H1 (cell line): Measurements from ENCODE around the gene SIT1.

ENCODE experiments used
- CTCF ChIP-seq, 3 experiments: IDR thresholded peaks; 1 replicate in 2 of 3; 2 replicates in 1 of 3; pipeline versions ENCODE4 v1.5.1 to v1.6.1; 2011; ENCODE audit warnings: low read length in 3 of 3, mild to moderate bottlenecking in 3 of 3, inconsistent platforms in 2 of 3, low read depth in 1 of 3, moderate library complexity in 1 of 3; ENCODE audit not compliant: insufficient read depth in 1 of 3; ENCODE audit errors: control extremely low read depth in 1 of 3
- EZH2 ChIP-seq: fragments of 200-600 bp; sonication (generic); IDR thresholded peaks from 2 replicates; pipeline ENCODE4 v1.7.1; 2012; ENCODE audit warnings: low read depth, mild to moderate bottlenecking, moderate library complexity, low read length, inconsistent platforms; ENCODE audit not compliant: severe bottlenecking
- KDM1A ChIP-seq: fragments of 200-600, 300-600 bp; sonication (generic); IDR thresholded peaks from 2 replicates; pipeline ENCODE4 v1.7.1; 2016; ENCODE audit warnings: mild to moderate bottlenecking, low read length, borderline replicate concordance
- KDM5A ChIP-seq: fragments of 200-600 bp; IDR thresholded peaks from 2 replicates; pipeline ENCODE4 v1.7.1; 2012; ENCODE audit warnings: mild to moderate bottlenecking, low read length, inconsistent platforms, mixed read lengths
- MAFK ChIP-seq: IDR thresholded peaks from 2 replicates; pipeline ENCODE4 v1.6.1; 2012; ENCODE audit warnings: low read depth, mild to moderate bottlenecking, improper control_type of control experiment, low read length
- NRF1 ChIP-seq: IDR thresholded peaks from 2 replicates; pipeline ENCODE4 v1.6.1; 2011; ENCODE audit warnings: mild to moderate bottlenecking, low read depth, low read length, improper control_type of control experiment
- PHF8 ChIP-seq: fragments of 200-600 bp; sonication (generic); conservative IDR thresholded peaks from 2 replicates; pipeline ENCODE4 v1.7.1; 2012; ENCODE audit warnings: low read depth, mild to moderate bottlenecking, inconsistent platforms, low read length, moderate library complexity
- POLR2A ChIP-seq, 2 experiments: IDR thresholded peaks; 1 replicate in 1 of 2; 2 replicates in 1 of 2; pipeline ENCODE4 v1.6.1; 2011; ENCODE audit warnings: low read depth in 2 of 2, low read length in 2 of 2, mild to moderate bottlenecking in 2 of 2; ENCODE audit errors: control extremely low read depth in 1 of 2
- POLR2AphosphoS5 ChIP-seq: IDR thresholded peaks from 2 replicates; pipeline ENCODE4 v1.6.1; 2011; ENCODE audit warnings: low read depth, low read length
- POU5F1 ChIP-seq: IDR thresholded peaks from 2 replicates; pipeline ENCODE4 v1.6.1; 2011; ENCODE audit warnings: low read depth, mild to moderate bottlenecking, low read length, moderate library complexity
- RAD21 ChIP-seq, 2 experiments: IDR thresholded peaks in 1 of 2; conservative IDR thresholded peaks in 1 of 2; 2 replicates each; pipeline ENCODE4 v1.6.1; 2011; ENCODE audit warnings: low read depth in 2 of 2, low read length in 2 of 2, improper control_type of control experiment in 1 of 2, inconsistent platforms in 1 of 2, mild to moderate bottlenecking in 1 of 2, moderate library complexity in 1 of 2
- SAP30 ChIP-seq: fragments of 300-600 bp; sonication (generic); IDR thresholded peaks from 2 replicates; pipeline ENCODE4 v1.7.1; 2012; ENCODE audit warnings: low read length, moderate library complexity, mild to moderate bottlenecking, inconsistent platforms; ENCODE audit not compliant: insufficient read depth, insufficient replicate concordance
- TAF1 ChIP-seq: IDR thresholded peaks from 2 replicates; pipeline ENCODE4 v1.6.1; 2011; ENCODE audit warnings: mild to moderate bottlenecking, low read depth, low read length
- ZNF274 ChIP-seq: IDR thresholded peaks from 2 replicates; pipeline ENCODE4 v1.7.0; 2012; ENCODE audit warnings: low read length, borderline replicate concordance; ENCODE audit errors: extremely low read depth

GRCh38 chr9:35658137-35658967 is 7.6 kb upstream of the SIT1 start, which contains the start of gene CCDC107:
- TF ChIP-seq ZNF274 (no peak), TAF1 (peak; percentile 65; the same call in 1 of the 2 replicates), POLR2A (IDR thresholded peaks at IDR 0.05; ENCODE audit: control extremely low read depth in 1 of 2, low read depth in 2 of 2, low read length in 2 of 2) (peak; percentile 76 to 77), CTCF (IDR thresholded peaks at IDR 0.05; ENCODE audit: control extremely low read depth in 1 of 3, insufficient read depth in 1 of 3, low read depth in 1 of 3, low read length in 3 of 3) (peak; percentile 64 to 71 (median 64)), EZH2 (no peak), POU5F1 (no peak), PHF8 (peak; percentile 95), RAD21 (IDR thresholded peaks at IDR 0.05 in 1 of 2, conservative IDR thresholded peaks at IDR 0.05 in 1 of 2; ENCODE audit: low read depth in 2 of 2, low read length in 2 of 2) (peak; percentile 55 to 69; a peak in 3 of 4 replicates), POLR2AphosphoS5 (peak; percentile 29; the same call in 1 of the 2 replicates), KDM5A (no peak), KDM1A (peak; percentile 37; the same call in 1 of the 2 replicates), NRF1 (peak; percentile 73), SAP30 (no peak), MAFK (no peak)
